Tibial nerve (tissue), 4 donors: Measurements from ENCODE around the gene LCMT1. TPM values are rescaled to one million over a fixed set of nuclear protein-coding genes. Genes with fewer than 3 reads are reported as not detected.

Source experiments
- DNase-seq, 2 donors: peaks; one replicate each; pipeline ENCODE4 v3.0.0-alpha.2; 2019; ENCODE audit warnings: low spot score in 2 of 2
- H3K27ac ChIP-seq, 4 donors: fragments of 200-600 bp; sonication (generic) in 3 of 4; one replicate each; pipeline ENCODE4 v1.5.1; 2017 to 2019; ENCODE audit warnings: mild to moderate bottlenecking in 1 of 4
- H3K27me3 ChIP-seq, 2 donors: fragments of 200-600 bp; sonication (generic) in 1 of 2; one replicate each; pipeline versions ENCODE4 v1.5.1 to v1.6.0; 2017 to 2019
- H3K36me3 ChIP-seq, 3 donors: fragments of 200-600 bp; sonication (generic); one replicate each; pipeline ENCODE4 v1.5.1; 2018 to 2019
- H3K4me1 ChIP-seq, 4 donors: fragments of 200-600 bp; sonication (generic) in 3 of 4; one replicate each; pipeline ENCODE4 v1.5.1; 2017 to 2019
- H3K4me3 ChIP-seq, 4 donors: fragments of 200-600 bp; sonication (generic) in 3 of 4; one replicate each; pipeline ENCODE4 v1.5.1; 2017 to 2019; ENCODE audit warnings: mild to moderate bottlenecking in 1 of 4, moderate library complexity in 1 of 4
- H3K9me3 ChIP-seq, 4 donors: fragments of 200-600 bp; sonication (generic) in 3 of 4; one replicate each; pipeline ENCODE4 v1.5.1; 2017 to 2019
- EP300 ChIP-seq, 2 donors: sonication (generic); formaldehyde crosslinking; IDR thresholded peaks; one replicate each; pipeline ENCODE4 v1.6.1; 2017; ENCODE audit warnings: antibody characterized with exemption in 2 of 2, mild to moderate bottlenecking in 1 of 2
- POLR2A ChIP-seq, 2 donors: fragments of 450-650 bp; IDR thresholded peaks; one replicate each; pipeline ENCODE4 v1.6.1; 2017; ENCODE audit warnings: antibody characterized with exemption in 2 of 2, mild to moderate bottlenecking in 2 of 2, moderate library complexity in 2 of 2
- WGBS, 2 donors: methylation state at CpG; one replicate each; pipeline ENCODE4 v1.1.5; 2018; 5-methylcytosine and 5-hydroxymethylcytosine counted together
- total RNA-seq, 4 donors: library from RNA; depleted of rRNA; stranded (reverse); fragments of >200 nt; gene quantifications; one replicate each; pipeline ENCODE4 v1.1.0, GENCODE V29; 2016
- TF ChIP-seq, protein P1 (sequence below), 5 experiments: fragments of 200-600 bp in 3 of 5; fragments of 450-650 bp in 2 of 5; sonication (generic) in 3 of 5; IDR thresholded peaks; one replicate each; pipeline ENCODE4 v1.5.1; 2016 to 2019; ENCODE audit warnings: antibody characterized with exemption in 5 of 5, mild to moderate bottlenecking in 3 of 5, moderate library complexity in 2 of 5

LCMT1 gene
- total RNA-seq, 4 donors from 2014 or later, result 21.6 to 56.4 (median 33.8) TPM

DNA sequence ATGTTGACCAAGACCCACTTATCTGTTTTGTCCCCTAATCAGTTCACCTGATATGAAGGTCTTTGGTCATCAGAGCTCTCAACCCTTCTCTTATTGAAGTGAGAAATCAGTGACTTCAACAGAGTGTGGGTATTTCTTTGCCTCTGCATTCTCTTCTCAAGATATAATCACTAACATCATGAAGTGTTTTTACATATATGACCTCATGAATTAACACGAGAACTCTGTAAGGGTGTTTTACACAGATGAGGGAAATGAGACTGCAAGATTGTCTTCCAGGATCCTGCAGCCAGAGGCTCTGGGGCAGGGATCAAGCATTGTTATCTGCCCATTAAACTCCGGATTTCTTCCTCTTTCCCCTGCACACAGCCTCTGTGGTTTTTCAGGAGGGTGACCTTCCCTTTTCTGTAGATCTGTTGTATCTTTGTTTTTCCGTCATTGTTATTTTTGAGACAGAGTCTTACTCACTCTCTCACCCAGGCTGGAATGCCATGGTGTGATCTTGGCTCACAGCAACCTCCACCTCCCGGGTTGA lies 22.7 kb downstream of the LCMT1 start:
- no peak for DNase-seq
- TF ChIP-seq, protein P1, sequence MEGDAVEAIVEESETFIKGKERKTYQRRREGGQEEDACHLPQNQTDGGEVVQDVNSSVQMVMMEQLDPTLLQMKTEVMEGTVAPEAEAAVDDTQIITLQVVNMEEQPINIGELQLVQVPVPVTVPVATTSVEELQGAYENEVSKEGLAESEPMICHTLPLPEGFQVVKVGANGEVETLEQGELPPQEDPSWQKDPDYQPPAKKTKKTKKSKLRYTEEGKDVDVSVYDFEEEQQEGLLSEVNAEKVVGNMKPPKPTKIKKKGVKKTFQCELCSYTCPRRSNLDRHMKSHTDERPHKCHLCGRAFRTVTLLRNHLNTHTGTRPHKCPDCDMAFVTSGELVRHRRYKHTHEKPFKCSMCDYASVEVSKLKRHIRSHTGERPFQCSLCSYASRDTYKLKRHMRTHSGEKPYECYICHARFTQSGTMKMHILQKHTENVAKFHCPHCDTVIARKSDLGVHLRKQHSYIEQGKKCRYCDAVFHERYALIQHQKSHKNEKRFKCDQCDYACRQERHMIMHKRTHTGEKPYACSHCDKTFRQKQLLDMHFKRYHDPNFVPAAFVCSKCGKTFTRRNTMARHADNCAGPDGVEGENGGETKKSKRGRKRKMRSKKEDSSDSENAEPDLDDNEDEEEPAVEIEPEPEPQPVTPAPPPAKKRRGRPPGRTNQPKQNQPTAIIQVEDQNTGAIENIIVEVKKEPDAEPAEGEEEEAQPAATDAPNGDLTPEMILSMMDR (IDR thresholded peaks at IDR 0.05), result no peak
- TF ChIP-seq POLR2A (IDR thresholded peaks at IDR 0.05) (no peak), EP300 (IDR thresholded peaks at IDR 0.05) (no peak)
- 72 to 81% methylated on average over 4 of the region's 4 CpGs for WGBS, 2 donors
- no peak overlapping the region for H3K4me3 ChIP-seq
- H3K27ac ChIP-seq, result no peak overlapping the region
- no peaks in the 10 kb centered on the region for H3K27me3 ChIP-seq
- H3K36me3 ChIP-seq, result peaks cover 3 to 99% (median 4%) of the 10 kb centered on the region in 3 donors
- no peaks in the 10 kb centered on the region for H3K4me1 ChIP-seq
- no peaks in the 10 kb centered on the region for H3K9me3 ChIP-seq

DNA sequence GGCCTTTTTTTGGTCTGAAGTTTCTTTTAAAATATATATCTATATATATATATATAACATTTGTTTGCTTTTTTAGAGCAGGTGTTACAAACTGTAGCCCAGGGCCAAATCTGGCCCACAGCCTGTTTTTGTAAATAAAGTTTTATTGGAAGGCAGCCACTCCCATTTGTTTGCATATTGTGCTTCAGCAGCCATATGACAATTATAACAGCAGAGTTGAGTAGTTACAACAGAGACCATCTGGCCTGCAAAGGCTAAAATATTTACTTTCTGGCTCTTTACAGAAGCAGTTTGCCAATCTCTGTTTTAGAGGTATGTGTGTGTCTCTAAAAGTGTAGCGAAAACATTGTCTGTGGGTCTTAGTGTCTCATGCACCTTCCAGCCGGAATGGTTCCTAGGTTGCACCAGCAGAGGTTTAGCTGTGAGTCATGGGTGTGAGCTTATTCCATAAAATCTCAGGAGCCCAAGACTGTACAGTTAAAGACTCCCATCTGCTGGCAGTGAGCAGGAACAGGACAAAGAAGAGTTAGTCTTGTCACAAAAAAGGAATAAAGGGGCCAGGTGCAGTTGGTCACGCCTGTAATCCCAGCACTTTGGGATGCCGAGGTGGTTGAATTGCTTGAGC lies 23.8 kb downstream of the LCMT1 start:
- no peak overlapping the region for H3K27ac ChIP-seq
- H3K4me1 ChIP-seq, result no peaks in the 10 kb centered on the region
- no peaks in the 10 kb centered on the region for H3K27me3 ChIP-seq
- H3K36me3 ChIP-seq, result peaks cover 0 to 99% (median 3%) of the 10 kb centered on the region in 3 donors
- H3K9me3 ChIP-seq, result no peaks in the 10 kb centered on the region
- no peak for DNase-seq
- TF ChIP-seq, protein P1 (IDR thresholded peaks at IDR 0.05), result no peak
- TF ChIP-seq EP300 (IDR thresholded peaks at IDR 0.05) (no peak), POLR2A (IDR thresholded peaks at IDR 0.05) (no peak)
- H3K4me3 ChIP-seq, result no peak overlapping the region
- 90 to 95% methylated on average over 4 of the region's 4 CpGs for WGBS, 2 donors

DNA sequence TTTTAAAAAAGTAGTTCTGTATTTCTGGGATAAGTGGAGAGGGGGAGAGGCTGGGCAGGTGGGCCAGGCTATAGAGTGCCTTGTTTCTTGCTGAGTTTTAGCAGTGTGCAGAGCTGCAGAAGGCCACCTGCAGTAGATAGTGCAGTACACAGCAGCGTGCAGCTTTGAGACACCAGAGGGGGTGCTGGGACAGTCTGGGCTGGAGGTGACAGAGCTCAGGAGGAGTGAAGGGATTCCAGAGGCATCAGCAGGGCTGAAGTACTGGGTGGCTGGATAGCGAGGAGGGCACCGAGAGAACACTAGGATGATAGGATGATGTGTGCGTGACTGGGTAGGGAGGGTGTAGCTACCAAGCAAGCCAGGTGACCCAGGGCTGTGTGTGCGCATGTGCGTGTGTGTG lies 26.6 kb downstream of the LCMT1 start:
- H3K4me1 ChIP-seq, result peaks cover 0 to 3% (median 0%) of the 10 kb centered on the region in 4 donors
- H3K4me3 ChIP-seq, result no peak overlapping the region
- no peak overlapping the region for H3K27ac ChIP-seq
- no peak for TF ChIP-seq POLR2A (IDR thresholded peaks at IDR 0.05)
- TF ChIP-seq EP300 (IDR thresholded peaks at IDR 0.05), result no peak
- TF ChIP-seq, protein P1 (IDR thresholded peaks at IDR 0.05), result no peak
- H3K36me3 ChIP-seq, result peaks cover 3 to 100% (median 4%) of the 10 kb centered on the region in 3 donors
- no peaks in the 10 kb centered on the region for H3K9me3 ChIP-seq
- 93 to 95% methylated on average over 6 of the region's 6 CpGs for whole genome bisulfite sequencing, 2 donors
- DNase-seq, result no peak
- no peaks in the 10 kb centered on the region for H3K27me3 ChIP-seq

DNA sequence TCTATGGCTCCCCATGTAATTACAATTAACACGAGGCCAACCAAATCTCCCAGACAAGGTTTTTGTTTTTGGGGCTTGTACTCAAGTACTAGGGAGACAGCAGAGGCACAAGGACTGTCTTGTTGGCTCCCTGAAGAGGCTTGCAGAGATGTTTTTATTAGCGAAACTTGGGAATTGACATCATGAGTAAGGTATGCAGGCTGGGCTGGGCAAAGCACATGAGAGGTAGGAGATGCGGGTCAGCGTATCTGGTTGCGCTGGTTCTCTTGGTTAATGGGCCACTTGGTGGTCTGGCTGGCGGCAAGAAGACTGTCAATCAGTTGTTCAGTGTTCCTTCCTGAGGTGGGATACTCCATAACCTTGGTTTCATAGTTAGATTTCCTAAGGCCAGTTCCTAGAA lies 28.9 kb downstream of the LCMT1 start:
- peaks cover 0 to 3% (median 0%) of the 10 kb centered on the region in 4 donors for H3K4me1 ChIP-seq
- H3K4me3 ChIP-seq, result no peak overlapping the region
- H3K27me3 ChIP-seq, result no peaks in the 10 kb centered on the region
- TF ChIP-seq, protein P1 (IDR thresholded peaks at IDR 0.05), result no peak
- TF ChIP-seq EP300 (IDR thresholded peaks at IDR 0.05) (no peak), POLR2A (IDR thresholded peaks at IDR 0.05) (no peak)
- no peak for DNase-seq
- peaks cover 0 to 100% (median 17%) of the 10 kb centered on the region in 3 donors for H3K36me3 ChIP-seq
- H3K27ac ChIP-seq, result no peak overlapping the region
- 67 to 81% methylated on average over 6 of the region's 6 CpGs for WGBS, 2 donors
- H3K9me3 ChIP-seq, result no peaks in the 10 kb centered on the region

DNA sequence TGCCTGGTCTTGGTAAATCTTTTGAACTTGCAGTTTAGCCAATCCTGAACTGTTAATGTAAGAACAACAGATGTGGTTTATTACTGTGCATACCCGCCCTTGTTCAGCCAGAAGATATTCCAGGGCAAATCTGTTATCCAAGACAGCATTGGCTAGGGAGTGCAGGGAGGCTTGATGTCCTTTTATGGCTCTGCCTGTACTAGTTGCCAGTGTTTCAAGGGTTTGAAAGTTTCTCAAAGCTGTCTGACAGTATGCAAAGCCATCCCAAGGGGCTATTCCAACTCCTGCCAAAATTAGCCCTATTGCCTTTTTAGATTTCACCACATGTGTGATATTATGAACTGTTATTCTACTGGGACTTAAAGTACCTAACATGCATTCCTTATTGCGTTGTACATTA lies 30.1 kb downstream of the LCMT1 start:
- H3K36me3 ChIP-seq, result peaks cover 0 to 100% (median 17%) of the 10 kb centered on the region in 3 donors
- TF ChIP-seq, protein P1 (IDR thresholded peaks at IDR 0.05), result no peak
- TF ChIP-seq EP300 (IDR thresholded peaks at IDR 0.05) (no peak), POLR2A (IDR thresholded peaks at IDR 0.05) (no peak)
- H3K27ac ChIP-seq, result no peak overlapping the region
- no peak overlapping the region for H3K4me3 ChIP-seq
- DNase-seq, result no peak
- H3K9me3 ChIP-seq, result no peaks in the 10 kb centered on the region
- H3K4me1 ChIP-seq, result peaks cover 0 to 3% (median 0%) of the 10 kb centered on the region in 4 donors
- no peaks in the 10 kb centered on the region for H3K27me3 ChIP-seq
- 64 to 67% methylated on average over 2 of the region's 2 CpGs for WGBS, 2 donors
